Spleen (tissue), 11 donors: ENCODE results near the gene NECTIN3. TPM values are rescaled to one million over a fixed set of nuclear protein-coding genes. Genes with fewer than 3 reads are reported as not detected.

Experiments
- DNase-seq: peaks from one replicate; pipeline ENCODE4 v3.0.0-alpha.2; 2020
- H3K27ac ChIP-seq, 8 donors: fragments of 200-600 bp; sonication (generic) in 7 of 8; 1 replicate in 4 of 8; 2 replicates in 4 of 8; pipeline versions ENCODE4 v1.5.0 to v1.8.0; 2016 to 2021; ENCODE audit warnings: inconsistent platforms in 4 of 8, mild to moderate bottlenecking in 4 of 8, moderate library complexity in 1 of 8
- H3K27me3 ChIP-seq, 7 donors: fragments of 200-600 bp; sonication (generic) in 6 of 7; replicated peaks in 1 of 7; 1 replicate in 4 of 7; 2 replicates in 3 of 7; pipeline versions ENCODE4 v1.5.0 to v1.8.0; 2016 to 2021; ENCODE audit warnings: inconsistent platforms in 3 of 7, mild to moderate bottlenecking in 1 of 7
- H3K36me3 ChIP-seq, 6 donors: fragments of 200-600 bp; sonication (generic) in 5 of 6; 1 replicate in 4 of 6; 2 replicates in 2 of 6; pipeline versions ENCODE4 v1.5.0 to v1.8.0; 2016 to 2021; ENCODE audit warnings: inconsistent platforms in 2 of 6
- H3K4me1 ChIP-seq, 6 donors: fragments of 200-600 bp; sonication (generic) in 5 of 6; 1 replicate in 3 of 6; 2 replicates in 3 of 6; pipeline versions ENCODE4 v1.5.0 to v1.8.0; 2016 to 2021; ENCODE audit warnings: inconsistent platforms in 3 of 6
- H3K4me3 ChIP-seq, 8 donors: fragments of 200-600 bp; sonication (generic) in 7 of 8; 1 replicate in 4 of 8; 2 replicates in 4 of 8; pipeline versions ENCODE4 v1.5.0 to v1.8.0; 2016 to 2021; ENCODE audit warnings: inconsistent platforms in 4 of 8, mild to moderate bottlenecking in 4 of 8, moderate library complexity in 2 of 8
- H3K9me3 ChIP-seq, 8 donors: fragments of 200-600 bp; sonication (generic) in 7 of 8; 1 replicate in 4 of 8; 2 replicates in 4 of 8; pipeline versions ENCODE4 v1.5.0 to v1.8.0; 2016 to 2021; ENCODE audit warnings: inconsistent platforms in 4 of 8
- CTCF ChIP-seq, 11 experiments: fragments of 200-600 bp in 7 of 11; fragments of 450-650 bp in 4 of 11; sonication (generic) in 4 of 11; IDR thresholded peaks in 8 of 11; conservative IDR thresholded peaks in 3 of 11; 1 replicate in 7 of 11; 2 replicates in 4 of 11; pipeline versions ENCODE4 v1.4.0 to v1.8.0; 2016 to 2021; ENCODE audit warnings: antibody characterized with exemption in 11 of 11, inconsistent platforms in 4 of 11, mild to moderate bottlenecking in 1 of 11
- POLR2A ChIP-seq, 3 donors: fragments of 450-650 bp; IDR thresholded peaks; one replicate each; pipeline ENCODE4 v1.5.1; 2017; ENCODE audit warnings: antibody characterized with exemption in 3 of 3, mild to moderate bottlenecking in 1 of 3
- POLR2AphosphoS5 ChIP-seq, 3 donors: sonication (generic); formaldehyde crosslinking; IDR thresholded peaks; one replicate each; pipeline ENCODE4 v1.5.1; 2017; ENCODE audit warnings: antibody characterized with exemption in 3 of 3
- WGBS, 5 donors: extraction: QIAGEN DNeasy Blood & Tissue Kit in 3 of 5; methylation state at CpG; one replicate each; pipeline versions ENCODE4 v1.1.5 to v1.1.7; 2013 to 2018; 5-methylcytosine and 5-hydroxymethylcytosine counted together
- intact Hi-C: fragments of 100-400 bp; cut with DNase I; formaldehyde crosslinking; loops from one replicate; pipeline ENCODE4 v1.15.0; 2023; ENCODE audit warnings: low total_unique reads
- polyA plus RNA-seq, 3 donors: library from polyadenylated mRNA; stranded (reverse); fragments of 200-250 nt; gene quantifications; one replicate each; pipeline ENCODE4 v1.2.1, GENCODE V29; 2013
- total RNA-seq, 7 donors: library from RNA; depleted of rRNA in 3 of 7; stranded (reverse); fragments of >200 nt in 3 of 7; fragmentation: NEBNext Ultra II Directional in 4 of 7; extraction: Animal tissue kit (Norgen Biotek cat#: 25700) in 4 of 7; gene quantifications; one replicate each; pipeline versions ENCODE4 v1.1.0 to v1.2.1, GENCODE V29; 2016 to 2021
- donor health status: healthy with polysubstance abuse.
- donor health status: DM: no; HTN: no; CAD: no; lungs with moderate emphysema.
- donor health status: DM: no; HTN: no; CAD: no.
- donor health status: Bipolar disorder and iron deficiency.
- donor health status: healthy.
- donor health status: DM: no; HTN: no; CAD: no.
- donor health status: DM: yes; HTN: yes; CAD: no.

The NECTIN3 gene
- total and polyA plus RNA-seq, 10 donors, result 0.43 to 12.5 (median 7.3) TPM

- Histone ChIP-seq H3K27me3 (peaks cover 0 to 71% (median 31%) of the 10 kb centered on the region in 7 donors), H3K4me3 (peak overlapping the region in 4 of 8 donors; percentile 60 to 87 (median 72)), H3K36me3 (no peaks in the 10 kb centered on the region), H3K9me3 (no peaks in the 10 kb centered on the region), H3K27ac (no peak overlapping the region), H3K4me1 (peaks cover 0 to 46% (median 25%) of the 10 kb centered on the region in 6 donors)
- DNase-seq, result no peak
- WGBS, 5 donors, result 64 to 73% (median 69%) methylated on average over 5 of the region's 5 CpGs
- TF ChIP-seq POLR2A (IDR thresholded peaks at IDR 0.05), result no peak
- TF ChIP-seq CTCF (IDR thresholded peaks at IDR 0.05 in 8 of 11, conservative IDR thresholded peaks at IDR 0.05 in 3 of 11), result no peak
- TF ChIP-seq POLR2AphosphoS5 (IDR thresholded peaks at IDR 0.05), result no peak
- intact Hi-C loops, result no loop called here
Observed at GRCh38 chr3:111073218-111073617, 1.6 kb downstream of the NECTIN3 start.

GRCh38 chr3:111076732-111077131 is 5.1 kb downstream of the NECTIN3 start:
- no peak overlapping the region for H3K4me3 ChIP-seq
- TF ChIP-seq CTCF (IDR thresholded peaks at IDR 0.05 in 8 of 11, conservative IDR thresholded peaks at IDR 0.05 in 3 of 11) (no peak), POLR2AphosphoS5 (IDR thresholded peaks at IDR 0.05) (no peak), POLR2A (IDR thresholded peaks at IDR 0.05) (no peak)
- peaks cover 0 to 57% (median 26%) of the 10 kb centered on the region in 7 donors for H3K27me3 ChIP-seq
- H3K36me3 ChIP-seq, result no peaks in the 10 kb centered on the region
- H3K4me1 ChIP-seq, result peaks cover 0 to 27% (median 20%) of the 10 kb centered on the region in 6 donors
- no peaks in the 10 kb centered on the region for H3K9me3 ChIP-seq
- no peak overlapping the region for H3K27ac ChIP-seq
- intact Hi-C loops, result no loop called here
- WGBS, 5 donors, result 93 to 96% (median 95%) methylated on average over 5 of the region's 5 CpGs
- DNase-seq, result no peak

GRCh38 chr3:111077369-111077768 is 5.8 kb downstream of the NECTIN3 start:
- intact Hi-C loops, result no loop called here
- H3K4me1 ChIP-seq, result peaks cover 0 to 21% (median 15%) of the 10 kb centered on the region in 6 donors
- WGBS, 5 donors, result 91 to 96% (median 94%) methylated on average over 2 of the region's 2 CpGs
- DNase-seq, result no peak
- H3K4me3 ChIP-seq, result no peak overlapping the region
- TF ChIP-seq POLR2A (IDR thresholded peaks at IDR 0.05) (no peak), POLR2AphosphoS5 (IDR thresholded peaks at IDR 0.05) (no peak), CTCF (IDR thresholded peaks at IDR 0.05 in 8 of 11, conservative IDR thresholded peaks at IDR 0.05 in 3 of 11) (no peak)
- H3K9me3 ChIP-seq, result no peaks in the 10 kb centered on the region
- H3K27ac ChIP-seq, result no peak overlapping the region
- H3K36me3 ChIP-seq, result no peaks in the 10 kb centered on the region
- peaks cover 0 to 50% (median 19%) of the 10 kb centered on the region in 7 donors for H3K27me3 ChIP-seq

GRCh38 chr3:111080413-111080812 is 8.8 kb downstream of the NECTIN3 start:
- WGBS, 5 donors, result 51 to 75% (median 62%) methylated on average over 1 of the region's 1 CpG
- H3K9me3 ChIP-seq, result no peaks in the 10 kb centered on the region
- TF ChIP-seq POLR2AphosphoS5 (IDR thresholded peaks at IDR 0.05), result no peak
- TF ChIP-seq CTCF (IDR thresholded peaks at IDR 0.05 in 8 of 11, conservative IDR thresholded peaks at IDR 0.05 in 3 of 11), result peak in 4 of 11 experiments; percentile 13 to 33 (median 17)
- intact Hi-C loops, result no loop called here
- H3K27me3 ChIP-seq, result peaks cover 0 to 20% (median 0%) of the 10 kb centered on the region in 7 donors
- no peak overlapping the region for H3K27ac ChIP-seq
- no peaks in the 10 kb centered on the region for H3K36me3 ChIP-seq
- H3K4me3 ChIP-seq, result no peak overlapping the region
- no peak for DNase-seq
- peaks cover 0 to 10% (median 0%) of the 10 kb centered on the region in 6 donors for H3K4me1 ChIP-seq
